HG02885 (cell line): Measurements from ENCODE around the gene ZBTB34.

Source experiments
- ATAC-seq: cut with Tn5 transposase; IDR thresholded peaks from one replicate; pipeline ENCODE4 v1.9.1; 2021; ENCODE audit warnings: mild to moderate bottlenecking; ENCODE audit not compliant: unreplicated experiment, poor library complexity

ZBTB34 gene

GRCh38 chr9:126914458-126915280 lies 54.2 kb downstream of the ZBTB34 start, which contains the start of gene RALGPS1:
Gene RALGPS1 (plus strand): TSS chr9:126914782. CDS start chr9:126962290, 47,508 bp downstream.
- peak; percentile 96 for ATAC-seq

GRCh38 chr9:126915281-126915816 lies 54.9 kb downstream of the ZBTB34 start:
- ATAC-seq, result peak; percentile 21

GRCh38 chr9:126915846-126916543 lies 55.6 kb downstream of the ZBTB34 start:
- ATAC-seq, result no peak

- ATAC-seq, result no peak
Measured at GRCh38 chr9:126916909-126917308, 56.5 kb downstream of the ZBTB34 start.

GRCh38 chr9:126919193-126919592 lies 58.8 kb downstream of the ZBTB34 start:
- no peak for ATAC-seq

GRCh38 chr9:126925876-126926275 lies 65.4 kb downstream of the ZBTB34 start:
- ATAC-seq, result no peak

- no peak for ATAC-seq
Measured at GRCh38 chr9:126926364-126926763, 65.9 kb downstream of the ZBTB34 start.

- no peak for ATAC-seq
Measured at GRCh38 chr9:126927419-126927818, 67.0 kb downstream of the ZBTB34 start.

- ATAC-seq, result no peak
Measured at GRCh38 chr9:126932871-126933321, 72.5 kb downstream of the ZBTB34 start.

- ATAC-seq, result no peak
Measured at GRCh38 chr9:126933334-126933980, 73.0 kb downstream of the ZBTB34 start.

- ATAC-seq, result no peak
Measured at GRCh38 chr9:126934441-126934840, 74.0 kb downstream of the ZBTB34 start.
